GM12872 (cell line): ENCODE measurements around the gene CNMD.

ENCODE experiments used
- CTCF ChIP-seq: IDR thresholded peaks from 3 replicates; pipeline ENCODE4 v1.5.1; 2011; ENCODE audit warnings: low read depth, mild to moderate bottlenecking, low read length, moderate library complexity; ENCODE audit not compliant: insufficient read depth

Gene CNMD

GRCh38 chr13:52744842-52745375, 5.3 kb upstream of the CNMD start:
- no peak for TF ChIP-seq CTCF

GRCh38 chr13:52743988-52744387, 4.4 kb upstream of the CNMD start:
- 0 out of 3 replicates have a peak, but pooled peaks have one; percentile 9 for TF ChIP-seq CTCF

GRCh38 chr13:52743569-52743968, 3.9 kb upstream of the CNMD start:
- no peak for TF ChIP-seq CTCF

GRCh38 chr13:52738719-52739467, 727 bp downstream of the CNMD start:
- TF ChIP-seq CTCF, result peak; percentile 39; the same call in 2 of the 3 replicates

GRCh38 chr13:52737965-52738364, 1.7 kb downstream of the CNMD start:
- no peak for TF ChIP-seq CTCF

- TF ChIP-seq CTCF, result no peak
These were observed 2.2 kb downstream of the CNMD start for GRCh38 chr13:52737451-52737850.

- no peak for TF ChIP-seq CTCF
These were observed 2.7 kb downstream of the CNMD start for GRCh38 chr13:52736891-52737290.
